T-helper 1 cell (primary cell): ENCODE results near the gene GABBR1.
A peak's percentile ranks its signal among the peaks of the same experiment; 100 is the strongest.

Experiments used
- DNase-seq, 5 donors: peaks; one replicate each; pipeline ENCODE4 v3.0.0-alpha.2; 2012 to 2020

GABBR1 gene

DNA sequence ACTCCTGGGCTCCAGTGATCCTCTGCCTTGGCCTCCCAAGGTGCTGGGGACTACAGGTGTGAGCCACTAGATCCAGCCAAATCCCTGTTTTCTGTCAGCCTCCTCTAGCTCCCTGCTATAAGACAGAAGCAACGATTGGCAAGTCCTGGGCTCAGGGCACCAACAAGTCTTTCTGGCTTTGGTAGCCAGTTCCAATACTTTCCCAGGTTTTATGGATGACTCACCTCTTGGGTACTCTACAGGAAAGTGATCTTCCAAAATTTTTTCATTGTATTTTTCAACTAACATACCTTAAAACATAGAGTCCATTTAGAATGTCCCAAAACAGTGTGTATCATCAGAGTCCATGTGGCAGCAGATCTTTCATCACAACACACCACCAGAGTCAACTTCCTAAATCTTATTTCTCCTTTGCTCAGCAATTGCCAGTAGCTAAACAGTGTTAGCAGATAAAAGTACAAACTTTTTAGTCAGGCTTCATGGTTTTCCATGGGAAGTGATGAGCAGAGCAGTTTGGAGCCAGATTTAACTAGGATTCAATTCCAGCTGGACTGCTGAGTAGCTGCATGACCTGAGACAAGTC, 13.3 kb downstream of the GABBR1 start:
- no peak for DNase-seq

DNA sequence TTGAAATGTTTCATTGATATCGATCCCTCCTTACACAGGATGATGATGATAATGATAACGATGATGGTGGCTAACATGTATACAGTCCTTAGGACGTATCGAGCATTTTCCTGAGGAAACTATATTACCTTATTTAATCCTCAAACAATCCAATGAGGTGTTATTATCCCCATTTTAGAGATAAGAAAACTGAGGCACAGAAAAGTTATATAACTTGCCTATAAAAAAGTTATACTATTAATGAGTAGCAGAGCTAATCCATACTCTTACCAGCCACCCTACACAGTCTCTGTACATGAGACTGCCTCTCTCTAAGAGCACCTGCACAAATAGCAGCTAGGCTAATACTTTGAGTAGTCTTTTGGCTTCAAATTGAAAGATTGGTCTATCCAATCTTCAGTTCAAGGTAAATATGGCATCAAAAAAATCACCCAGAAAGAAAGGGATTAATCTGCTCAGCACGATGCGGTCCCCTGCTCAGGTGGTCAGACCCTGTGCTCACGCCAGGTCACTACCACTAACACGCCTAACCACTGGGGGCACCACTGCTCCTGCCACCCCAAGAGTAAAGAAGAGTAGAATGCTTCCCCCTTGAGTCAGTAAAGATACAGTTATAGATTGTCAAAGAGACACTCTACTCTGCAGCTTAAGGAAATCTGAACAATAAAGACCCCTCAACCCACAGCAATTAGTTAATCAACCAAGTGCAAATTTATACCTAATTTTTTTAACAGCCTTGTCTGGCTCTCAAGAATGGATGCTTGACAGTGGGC, 15.0 kb downstream of the GABBR1 start:
- no peak for DNase-seq

DNA sequence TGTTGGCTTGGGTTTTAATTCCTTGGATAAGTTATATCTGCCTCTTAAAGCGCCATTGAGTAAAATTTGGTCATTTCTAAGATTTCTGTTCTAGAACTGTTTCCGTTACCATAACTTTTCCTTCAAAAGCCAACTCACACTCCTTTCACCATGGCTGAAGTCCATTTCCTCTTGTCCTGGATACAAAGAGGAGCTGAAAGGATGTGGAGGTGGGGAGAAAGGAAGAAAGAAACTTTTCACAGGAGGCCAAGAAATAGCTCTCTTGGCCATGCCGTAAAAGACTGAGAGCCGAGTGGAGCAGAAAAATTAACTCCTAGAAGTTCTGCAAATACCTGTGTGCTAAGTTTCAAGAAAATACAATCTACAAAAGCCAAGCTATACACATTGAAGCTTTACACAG, 21.6 kb downstream of the GABBR1 start:
- DNase-seq = no peak

DNA sequence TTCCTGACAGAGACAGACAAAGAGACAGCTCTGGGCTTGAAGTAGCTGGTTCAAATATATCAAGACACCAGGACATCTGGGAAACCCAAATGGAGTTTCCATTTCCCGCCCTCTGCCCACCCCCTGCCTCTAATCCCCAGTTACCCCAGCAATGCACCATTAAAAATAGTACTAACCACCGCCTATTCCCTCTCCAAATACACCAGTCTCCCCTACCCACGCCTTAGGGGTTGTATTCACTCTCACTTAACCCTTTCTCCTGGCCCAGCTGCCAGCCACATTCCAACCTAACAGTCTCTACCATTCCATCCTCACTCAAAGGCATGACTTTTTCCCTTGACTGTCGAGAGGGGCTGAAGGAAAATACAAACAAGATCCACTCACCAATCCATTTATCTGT, 22.4 kb downstream of the GABBR1 start:
- DNase-seq = no peak

DNA sequence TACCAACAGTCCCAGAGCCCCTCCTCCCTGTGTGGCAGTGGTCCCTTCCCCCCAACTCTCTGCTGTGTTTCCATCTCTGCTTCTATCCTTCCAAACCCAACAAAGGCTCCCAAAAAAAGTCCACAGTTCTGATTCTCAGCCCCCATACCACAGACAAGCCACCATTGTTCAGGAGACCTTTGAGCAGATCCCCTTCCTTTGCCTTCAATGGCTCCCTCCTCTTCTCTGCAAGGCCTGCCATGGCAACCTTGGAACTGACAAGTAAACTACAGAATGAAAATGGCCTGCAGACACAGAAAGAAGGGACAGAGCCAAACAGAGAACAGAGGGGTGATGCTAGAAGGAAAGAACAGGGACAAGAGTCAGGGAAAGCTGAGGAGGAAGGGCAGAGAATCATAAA, 24.9 kb downstream of the GABBR1 start:
- no peak for DNase-seq

DNA sequence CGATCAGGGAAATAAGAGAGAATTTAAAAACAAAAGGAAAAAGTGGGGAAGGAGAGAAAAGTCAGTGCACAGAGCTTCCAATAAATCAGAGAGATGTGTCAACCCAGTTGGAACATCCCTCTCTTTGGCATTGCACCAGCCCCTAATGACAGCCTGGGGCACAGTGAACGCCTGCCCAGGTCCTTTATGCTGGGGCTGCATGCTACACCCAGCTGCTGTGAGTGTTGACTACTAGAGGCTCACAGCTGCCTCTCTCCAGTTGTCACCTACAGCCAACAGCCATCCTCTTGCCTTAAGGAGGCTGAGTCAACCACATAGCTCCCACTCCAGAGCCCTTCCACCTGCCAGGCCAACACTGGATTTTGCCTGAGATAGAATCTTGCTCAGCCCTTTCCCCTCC, 29.1 kb downstream of the GABBR1 start:
- no peak for DNase-seq

DNA sequence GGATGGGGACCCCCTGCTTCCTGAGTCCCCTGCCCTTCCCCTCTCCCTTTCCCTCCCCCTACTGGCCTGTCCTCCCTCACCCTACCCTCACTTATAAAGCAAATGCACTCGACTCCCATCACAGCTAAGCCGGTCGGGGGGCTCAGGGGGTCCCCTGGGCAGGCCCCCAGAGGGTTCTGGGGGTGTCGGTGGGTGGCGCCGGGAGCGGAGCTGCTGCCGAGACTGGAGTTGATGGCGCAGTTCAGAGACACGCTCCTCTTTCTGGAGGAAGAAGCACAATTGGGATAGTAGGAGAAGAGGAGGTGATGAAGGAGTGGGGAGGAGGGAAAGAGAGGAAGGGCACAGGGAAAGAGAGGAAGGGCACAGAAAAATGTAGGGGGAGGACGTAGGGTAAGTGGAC, 29.5 kb downstream of the GABBR1 start:
- DNase-seq = no peak

DNA sequence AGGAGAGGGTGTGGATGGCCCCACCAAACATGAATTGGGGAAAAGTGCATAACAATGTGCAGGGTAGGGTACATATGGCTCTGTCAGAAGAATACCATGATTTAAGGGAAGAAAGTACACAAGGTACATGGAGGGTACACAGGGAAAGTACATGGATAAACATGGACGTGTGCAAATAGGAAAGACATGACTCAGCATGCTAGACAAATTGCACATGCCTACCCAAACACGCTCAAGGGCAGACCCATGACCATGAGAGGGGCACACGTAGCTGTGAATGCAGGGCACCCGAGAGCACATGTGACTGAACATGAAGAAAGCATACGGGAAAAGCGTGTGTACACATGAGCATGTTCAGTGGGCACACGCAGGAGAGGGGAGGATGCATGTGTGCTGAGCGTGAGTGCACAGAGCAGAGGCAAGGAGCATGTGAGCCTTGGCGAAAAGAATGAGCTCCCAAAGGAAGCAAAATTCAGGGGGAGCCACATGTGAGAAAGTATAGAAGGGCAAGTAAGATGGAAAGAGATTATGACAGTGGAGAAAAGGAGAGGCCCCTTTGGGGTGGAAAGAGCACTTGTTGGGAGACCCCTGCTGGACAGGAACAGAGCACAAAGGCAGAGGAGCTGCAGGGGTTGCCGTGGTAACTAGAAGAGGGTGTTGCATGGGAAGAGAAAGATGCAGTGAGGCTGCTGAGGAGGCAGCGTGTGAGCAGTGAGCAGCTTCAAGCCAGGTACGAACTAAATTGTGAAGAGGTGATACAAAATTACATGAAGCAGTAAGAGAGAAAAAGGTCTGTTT, 30.2 kb downstream of the GABBR1 start:
- DNase-seq = peak in 1 of 5 donors; percentile 5

DNA sequence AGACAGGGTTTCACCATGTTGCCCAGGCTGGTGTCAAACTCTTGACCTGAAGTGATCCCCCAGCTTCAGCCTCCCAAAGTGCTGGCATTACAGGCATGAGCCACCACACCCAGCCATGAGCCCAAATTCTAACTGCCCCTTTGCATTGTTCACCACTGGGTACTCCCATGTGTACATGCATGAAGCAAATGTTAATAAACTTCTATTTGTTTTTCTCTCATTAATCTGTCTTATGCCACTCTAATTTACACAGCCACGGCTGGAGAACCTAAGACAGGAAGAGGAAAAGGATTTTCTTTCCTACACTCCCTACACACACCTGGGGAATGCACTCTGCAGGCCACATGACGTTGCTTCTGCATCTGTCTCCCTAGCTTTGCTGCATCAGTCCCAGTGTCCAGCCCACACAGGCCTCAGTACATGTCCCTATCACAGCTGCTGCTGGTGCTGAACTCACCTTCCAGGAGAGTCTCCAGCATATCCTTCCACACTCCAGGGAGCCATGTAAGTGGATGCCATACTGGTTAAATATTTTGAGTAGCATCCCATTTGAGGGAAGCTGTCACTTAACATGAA, 34.7 kb downstream of the GABBR1 start:
- DNase-seq = no peak

DNA sequence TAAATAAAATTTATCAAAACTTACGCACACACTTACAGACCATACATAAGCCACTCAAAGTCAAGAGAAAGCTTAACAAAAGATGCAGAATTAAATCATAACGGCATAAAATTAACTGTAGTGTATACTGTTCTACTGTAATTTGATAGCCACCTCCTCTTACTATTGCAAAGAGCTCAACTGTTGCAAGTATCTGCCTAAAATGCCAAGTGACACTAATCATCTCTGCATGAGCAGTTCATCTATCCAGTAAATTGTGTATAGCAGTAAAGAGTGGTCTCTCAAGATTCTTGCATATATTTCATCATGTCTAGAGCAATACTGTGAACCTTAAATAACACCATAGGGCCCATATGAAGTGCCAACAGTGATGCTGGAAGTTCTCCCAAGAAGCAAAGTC, 35.8 kb downstream of the GABBR1 start:
- DNase-seq = no peak

DNA sequence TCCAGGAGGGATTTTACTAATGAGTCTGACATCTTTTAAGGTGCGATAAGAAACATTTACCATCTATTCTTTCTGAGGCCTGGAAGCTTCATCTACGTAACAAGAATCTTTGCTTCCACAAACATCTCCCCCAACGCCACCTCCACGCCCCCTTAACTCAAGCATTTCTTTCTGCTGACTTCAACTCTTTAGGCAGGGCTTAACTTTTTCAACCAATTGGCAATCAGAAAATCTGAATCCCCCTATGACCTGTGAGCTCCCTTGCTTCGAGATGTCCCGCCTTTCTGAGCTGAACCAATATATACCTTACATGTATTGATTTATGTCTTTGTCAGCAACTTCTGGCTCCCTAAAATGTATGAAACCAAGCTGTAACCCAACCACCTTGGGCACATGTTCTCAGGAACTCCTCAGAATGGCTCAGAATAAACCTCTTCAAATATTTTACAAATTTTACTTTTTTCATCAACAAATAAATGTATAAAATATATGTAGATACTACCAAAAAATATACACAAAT, 36.5 kb downstream of the GABBR1 start:
- DNase-seq = no peak

DNA sequence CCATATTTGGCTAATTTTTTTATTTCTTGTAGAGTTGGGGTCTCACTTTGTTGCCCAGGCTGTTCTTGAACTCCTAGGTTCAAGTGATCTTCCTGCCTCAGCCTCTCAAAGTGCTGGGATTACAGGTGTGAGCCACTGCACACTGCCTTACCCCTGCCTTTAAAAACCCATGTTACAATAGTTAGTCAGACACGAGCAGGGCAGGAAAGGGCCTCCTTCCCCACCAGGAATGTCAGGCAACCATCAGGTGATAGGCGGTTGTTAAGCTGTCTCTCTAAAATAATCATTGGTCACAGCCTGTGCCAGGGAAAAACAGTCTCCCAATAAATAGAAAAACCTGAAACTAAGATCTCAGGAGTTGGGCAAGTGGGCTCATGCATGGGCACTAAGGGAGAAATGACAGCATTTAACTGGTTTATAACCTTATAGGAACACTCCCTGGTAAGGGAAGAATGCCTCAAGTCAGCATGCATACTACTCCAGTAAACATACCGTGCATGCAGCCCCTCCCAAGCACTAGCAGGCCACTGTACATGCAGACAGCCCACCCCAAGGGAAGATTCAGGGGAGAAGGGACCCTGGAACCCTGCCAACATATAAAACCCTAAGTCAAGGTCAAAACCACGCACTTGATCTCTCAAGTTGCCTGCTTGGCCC, 39.7 kb downstream of the GABBR1 start:
- no peak for DNase-seq

DNA sequence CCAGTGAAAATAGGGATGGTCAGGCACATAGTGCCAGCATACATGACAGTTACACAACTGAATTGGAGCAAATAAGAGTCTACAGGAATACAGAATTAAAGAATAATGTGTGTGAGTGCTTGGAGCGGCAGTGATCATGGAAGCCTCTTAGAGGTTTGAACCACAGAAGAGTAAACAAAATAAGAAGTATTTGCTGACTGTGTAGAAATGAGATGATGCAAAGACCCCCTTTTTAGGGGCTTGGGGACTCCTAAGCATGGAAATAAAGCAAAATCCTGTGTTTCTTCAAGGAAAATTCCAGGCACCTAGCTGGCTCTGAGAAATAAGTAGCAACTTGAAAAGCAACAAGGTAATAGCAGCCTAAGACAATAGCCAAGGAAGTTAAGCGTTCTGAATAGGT, 41.3 kb downstream of the GABBR1 start:
- no peak for DNase-seq

DNA sequence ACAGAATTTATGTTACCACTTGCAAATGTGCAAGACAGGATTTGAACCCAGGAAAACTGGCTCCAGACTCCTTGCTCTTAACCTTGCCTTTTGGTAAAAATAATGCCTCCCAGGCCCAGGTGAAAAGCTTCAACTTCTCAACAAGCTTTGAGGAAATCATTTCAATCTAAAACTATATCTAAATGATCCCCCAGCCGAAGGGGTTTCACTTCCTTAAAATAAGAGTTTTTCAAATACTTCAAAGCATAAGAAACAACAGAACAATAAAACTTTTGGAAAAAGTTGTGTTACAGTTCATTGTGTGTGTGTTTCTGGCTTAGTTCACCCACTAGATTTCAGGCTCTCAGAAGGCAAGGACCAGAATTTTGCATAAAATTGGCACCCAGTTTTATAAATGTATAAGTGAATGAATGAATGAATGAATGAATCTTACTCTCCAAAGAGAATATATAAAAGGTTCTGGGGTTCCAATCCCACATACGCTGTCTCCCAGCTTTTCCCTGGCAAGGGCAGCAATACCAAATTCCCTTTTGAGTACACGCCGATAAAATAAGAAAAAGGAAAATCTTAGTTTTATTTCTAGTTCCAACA, 42.7 kb downstream of the GABBR1 start:
- no peak for DNase-seq

DNA sequence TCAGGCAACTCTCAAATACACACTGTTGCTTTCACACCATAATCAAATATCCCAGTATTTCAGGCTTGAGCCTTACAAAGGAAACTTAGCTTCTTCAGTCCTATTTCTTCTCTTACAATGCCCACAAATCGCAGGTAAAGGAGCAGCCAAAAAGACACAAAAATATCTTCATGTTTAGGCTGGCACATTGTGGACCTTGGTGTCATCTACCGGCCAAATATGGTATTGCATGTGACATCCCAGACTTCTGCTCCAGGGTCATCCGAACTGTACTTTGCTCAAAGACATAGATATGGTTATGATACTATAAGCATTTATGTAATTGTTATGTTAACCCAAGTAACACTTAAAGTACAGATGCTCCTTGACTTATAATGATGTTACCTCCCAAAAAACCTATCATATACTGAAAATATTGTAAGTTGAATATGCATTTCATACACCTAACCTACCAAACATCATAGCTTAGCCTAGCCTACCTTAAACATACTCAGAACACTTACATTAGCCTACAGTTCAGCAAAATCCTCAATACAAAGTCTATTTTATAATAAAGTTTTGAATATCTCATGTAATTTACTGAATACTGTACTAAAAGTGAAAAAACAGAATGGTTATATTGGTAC, 43.4 kb downstream of the GABBR1 start:
- DNase-seq = peak in 3 of 5 donors; percentile 26 to 43 (median 43)

DNA sequence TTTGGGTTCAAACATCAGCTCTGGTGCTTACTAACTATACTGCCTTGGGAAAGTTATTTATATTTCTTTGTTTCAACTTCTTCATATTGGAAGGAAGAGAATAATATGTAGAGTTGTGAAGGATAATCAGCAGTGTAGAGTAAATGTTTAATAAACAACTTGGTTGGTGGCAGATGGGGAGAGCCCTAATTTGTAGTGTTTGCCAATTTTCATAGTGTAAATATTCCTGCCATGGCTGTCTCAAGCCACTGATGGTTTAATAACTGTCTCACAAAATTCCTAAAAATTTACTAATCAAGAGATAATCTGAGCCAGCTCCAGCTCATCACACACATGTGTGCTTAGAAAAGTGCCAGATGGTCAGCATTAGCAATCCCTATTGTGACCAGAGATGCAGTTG, 48.2 kb downstream of the GABBR1 start, which contains the start of gene OR2H2:
Gene OR2H2, plus strand, starts transcription at position 301 of the 400 bp plus-strand sequence. CDS start 2,824 bp downstream, outside the sequence.
- DNase-seq = no peak

DNA sequence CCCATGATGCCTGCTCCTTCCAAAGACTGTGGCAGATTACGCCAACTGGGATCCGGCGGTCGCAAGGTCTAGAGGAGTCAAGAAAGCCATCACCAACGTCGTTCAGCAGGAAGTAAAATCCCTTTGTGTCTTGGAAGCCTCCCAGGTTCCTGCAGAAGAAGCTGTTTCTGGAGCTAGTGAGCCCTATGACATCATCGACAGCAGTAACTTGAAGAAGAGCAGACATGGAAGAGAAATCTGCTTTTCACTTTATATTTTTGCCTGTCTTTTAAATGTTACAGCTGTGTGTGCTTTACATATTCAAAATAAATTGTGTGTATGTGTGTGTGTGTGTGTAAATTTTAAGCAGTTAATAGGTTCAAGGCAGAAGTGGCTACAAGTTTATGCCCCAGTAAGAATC, 55.4 kb downstream of the GABBR1 start:
- no peak for DNase-seq

DNA sequence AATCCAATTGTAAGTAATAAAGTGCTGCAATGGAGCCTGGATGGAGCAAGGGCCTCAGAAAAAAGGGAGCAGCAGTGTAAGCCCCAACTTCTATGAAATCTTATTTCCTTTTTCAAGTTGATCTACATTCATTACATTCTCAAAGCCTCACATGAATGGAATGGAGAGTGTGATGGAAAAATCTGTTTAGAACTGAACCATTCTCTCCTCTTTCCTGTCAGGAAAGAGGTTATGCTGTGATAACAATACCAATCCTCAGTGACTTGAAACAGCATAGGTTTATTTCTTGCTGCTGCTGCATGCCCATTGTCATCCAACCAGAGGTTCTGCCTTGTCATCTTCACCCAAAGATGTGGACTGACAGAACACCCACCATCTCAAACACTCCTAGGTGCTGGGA, 56.9 kb downstream of the GABBR1 start:
- DNase-seq = no peak

DNA sequence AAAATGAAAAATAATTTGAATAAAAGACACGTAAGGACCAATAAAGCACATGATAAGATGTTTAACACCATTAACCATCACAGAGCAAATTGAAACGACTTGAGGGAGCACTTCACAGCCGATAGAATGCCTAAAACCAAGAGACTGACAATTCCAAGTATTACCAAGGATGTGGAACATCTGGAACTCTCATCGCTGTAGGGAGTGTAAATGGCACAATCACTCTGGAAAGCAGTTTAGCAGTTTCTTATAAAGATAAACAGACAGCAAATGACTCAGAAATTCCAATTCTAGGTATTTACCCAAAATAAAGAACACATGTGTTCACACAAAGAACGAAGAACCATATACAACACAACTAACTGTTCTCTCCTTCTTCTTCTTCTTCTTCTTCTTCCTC, 65.0 kb downstream of the GABBR1 start:
- DNase-seq = no peak

DNA sequence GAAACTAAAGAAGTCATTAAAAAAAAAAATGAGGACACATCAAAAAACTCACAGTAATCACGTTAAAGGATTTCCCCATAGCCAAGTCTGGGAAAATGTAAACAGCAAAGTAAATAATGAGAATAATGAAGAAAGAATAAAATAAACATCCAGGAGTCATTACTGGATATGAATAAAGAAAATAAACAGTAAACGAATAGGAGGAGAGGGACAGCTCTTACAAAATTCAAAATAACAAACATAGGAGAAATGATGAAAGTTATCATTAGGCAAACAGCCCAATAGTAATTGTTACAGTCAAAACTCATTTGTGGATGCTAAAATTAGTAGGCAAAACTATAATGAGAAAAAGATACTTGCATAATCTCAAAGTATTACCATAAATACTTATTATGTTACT, 65.4 kb downstream of the GABBR1 start:
- no peak for DNase-seq

DNA sequence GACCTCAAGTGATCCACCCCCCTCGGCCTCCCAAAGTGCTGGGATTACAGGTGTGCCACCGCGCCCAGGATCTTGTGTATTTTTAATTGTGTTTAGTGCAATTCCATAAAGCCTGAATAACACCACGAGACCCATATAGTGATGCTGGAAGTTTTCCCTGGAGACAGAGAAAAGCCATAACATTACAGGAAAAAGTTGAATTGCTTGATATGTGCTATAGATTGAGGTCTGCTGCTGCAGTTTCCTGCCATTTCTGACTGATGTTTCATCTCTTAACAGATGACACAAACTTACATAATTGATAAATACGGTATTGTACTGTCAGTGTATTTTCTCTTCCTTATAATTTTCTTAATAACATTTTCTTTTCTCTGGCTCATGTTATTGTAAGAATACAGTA, 66.1 kb downstream of the GABBR1 start:
- DNase-seq = no peak

DNA sequence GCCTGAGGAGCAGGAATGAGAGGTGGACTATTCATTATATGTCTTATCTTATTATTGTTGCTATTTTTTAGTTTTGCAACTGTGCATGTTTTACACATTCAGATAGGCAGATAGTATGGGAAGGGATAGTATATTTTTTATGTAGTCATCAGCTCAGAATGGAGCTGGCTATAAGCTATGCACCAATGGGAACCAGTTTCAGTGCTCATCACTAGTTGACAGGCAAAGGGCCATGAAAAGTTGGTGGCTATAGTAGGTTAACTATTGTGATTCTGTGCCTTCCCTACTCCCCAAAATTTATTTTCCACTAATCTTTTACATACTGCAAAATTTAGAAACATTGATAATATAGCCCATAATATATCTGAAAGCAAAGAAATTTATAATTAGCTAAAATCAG, 68.1 kb downstream of the GABBR1 start:
- no peak for DNase-seq
